ENCODE results near the gene OTC. TPM values are rescaled to one million over a fixed set of nuclear protein-coding genes. Genes with fewer than 3 reads are reported as not detected.

Gene OTC
- polyA plus RNA-seq (not detected in 3 replicates), polyA minus RNA-seq (not detected in 3 replicates)
- polyA plus RNA-seq (2011; ENCODE audit: low read depth): not detected
- not detected in 2 replicates for polyA plus RNA-seq (2011; cell fraction: cytosol; rRNA removed)
- not detected in 2 replicates for polyA plus RNA-seq (2011; cell fraction: nucleus; rRNA removed)
- polyA plus RNA-seq (2012; ENCODE audit: low replicate concordance): not detected in 2 replicates
- not detected for polyA minus RNA-seq (2011; cell fraction: cytosol; rRNA and poly(A)+ RNA removed)
- not detected in 2 replicates for polyA minus RNA-seq (2011; cell fraction: nucleus; rRNA and poly(A)+ RNA removed)

- no peak within 1 kb of the TSS for H2AFZ ChIP-seq (ENCODE audit: control insufficient read depth, low read length)
- no peak within 1 kb of the TSS for H3K4me3 ChIP-seq (ENCODE audit: control insufficient read depth in 2 of 3, extremely low read depth in 1 of 3, insufficient read depth in 2 of 3, low read depth in 1 of 3, low read length in 3 of 3)
- H3K9me3 ChIP-seq (ENCODE audit: control insufficient read depth, low read depth, low read length): no peaks in the 10 kb centered on the region
- no peaks in the 10 kb centered on the region for H4K20me1 ChIP-seq (ENCODE audit: control insufficient read depth, extremely low read depth, insufficient read depth, low read length)
- TF ChIP-seq EZH2 (IDR thresholded peaks at IDR 0.05; ENCODE audit: low read length): no peak
- TF ChIP-seq CTCF (optimal IDR thresholded peaks at IDR 0.05 in 1 of 3, IDR thresholded peaks at IDR 0.05 in 1 of 3, conservative IDR thresholded peaks at IDR 0.05 in 1 of 3; ENCODE audit: extremely low read depth in 1 of 3, insufficient read depth in 2 of 3, low read length in 3 of 3): no peak
- FAIRE-seq: no peak
- no peaks in the 10 kb centered on the region for H3K4me1 ChIP-seq (ENCODE audit: control insufficient read depth, extremely low read depth, insufficient read depth, low read length)
- dilution Hi-C loops (cut with MboI; ENCODE audit: extremely low pct_ligation_motif_present, low sequenced_read_pairs): no loop called here
- no peaks in the 10 kb centered on the region for H3K79me2 ChIP-seq (ENCODE audit: control insufficient read depth, insufficient read depth, low read length)
- no peak within 1 kb of the TSS for H3K4me2 ChIP-seq (ENCODE audit: control insufficient read depth, extremely low read depth, insufficient read depth, low read depth, low read length)
- no peak within 1 kb of the TSS for H3K9ac ChIP-seq (ENCODE audit: control insufficient read depth, extremely low read depth, insufficient read depth, low read length)
- no peaks in the 10 kb centered on the region for H3K27me3 ChIP-seq (ENCODE audit: control insufficient read depth, extremely low read depth, insufficient read depth, low read length)
- no peaks in the 10 kb centered on the region for H3K36me3 ChIP-seq (ENCODE audit: control insufficient read depth in 2 of 2, extremely low read depth in 1 of 2, insufficient read depth in 2 of 2, low read length in 2 of 2)
- H3K27ac ChIP-seq (ENCODE audit: control insufficient read depth, insufficient read depth, low read length): no peak within 1 kb of the TSS
- no peak for DNase-seq (ENCODE audit: low read depth, low spot score)
- H3K9me1 ChIP-seq (ENCODE audit: control insufficient read depth, extremely low read depth, insufficient read depth, low read length): no peaks in the 10 kb centered on the region
Observed at GRCh38 chrX:38352362-38352761, at the start of gene OTC. OTC (plus strand) TSS chrX:38352604; CDS start chrX:38352697, 93 bp downstream.

- Histone ChIP-seq H3K4me2 (ENCODE audit: control insufficient read depth, extremely low read depth, insufficient read depth, low read depth, low read length) (no peak overlapping the region), H3K9ac (ENCODE audit: control insufficient read depth, extremely low read depth, insufficient read depth, low read length) (no peak overlapping the region), H3K9me1 (ENCODE audit: control insufficient read depth, extremely low read depth, insufficient read depth, low read length) (no peaks in the 10 kb centered on the region), H3K27me3 (ENCODE audit: control insufficient read depth, extremely low read depth, insufficient read depth, low read length) (no peaks in the 10 kb centered on the region), H3K79me2 (ENCODE audit: control insufficient read depth, insufficient read depth, low read length) (no peaks in the 10 kb centered on the region), H3K27ac (ENCODE audit: control insufficient read depth, insufficient read depth, low read length) (no peak overlapping the region), H3K4me3 (ENCODE audit: control insufficient read depth in 2 of 3, extremely low read depth in 1 of 3, insufficient read depth in 2 of 3, low read depth in 1 of 3, low read length in 3 of 3) (no peak overlapping the region), H4K20me1 (ENCODE audit: control insufficient read depth, extremely low read depth, insufficient read depth, low read length) (no peaks in the 10 kb centered on the region), H3K4me1 (ENCODE audit: control insufficient read depth, extremely low read depth, insufficient read depth, low read length) (no peaks in the 10 kb centered on the region), H3K36me3 (ENCODE audit: control insufficient read depth in 2 of 2, extremely low read depth in 1 of 2, insufficient read depth in 2 of 2, low read length in 2 of 2) (no peaks in the 10 kb centered on the region), H2AFZ (ENCODE audit: control insufficient read depth, low read length) (no peak overlapping the region), H3K9me3 (ENCODE audit: control insufficient read depth, low read depth, low read length) (no peaks in the 10 kb centered on the region)
- dilution Hi-C loops (cut with MboI; ENCODE audit: extremely low pct_ligation_motif_present, low sequenced_read_pairs): no loop called here
- TF ChIP-seq CTCF (optimal IDR thresholded peaks at IDR 0.05 in 1 of 3, IDR thresholded peaks at IDR 0.05 in 1 of 3, conservative IDR thresholded peaks at IDR 0.05 in 1 of 3; ENCODE audit: extremely low read depth in 1 of 3, insufficient read depth in 2 of 3, low read length in 3 of 3): peak; percentile 17 to 41 (median 19)
- no peak for TF ChIP-seq EZH2 (IDR thresholded peaks at IDR 0.05; ENCODE audit: low read length)
- DNase-seq (ENCODE audit: low read depth, low spot score) (no peak), FAIRE-seq (no peak)
Observed at GRCh38 chrX:38304010-38304409, 48.4 kb upstream of the OTC start.
